GM23248 (cell line): ENCODE measurements around the gene TOMM7. TPM values are rescaled to one million over a fixed set of nuclear protein-coding genes. Genes with fewer than 3 reads are reported as not detected.
A peak's percentile ranks its signal among the peaks of the same experiment; 100 is the strongest.

ENCODE experiments used
- DNase-seq: peaks from one replicate; pipeline ENCODE4 v3.0.0-alpha.2; 2015
- H2AFZ ChIP-seq: fragments of 200-600 bp; sonication (generic); 2 replicates; pipeline ENCODE4 v1.6.1; 2016; ENCODE audit warnings: antibody characterized with exemption
- H3F3A ChIP-seq: fragments of 200-600 bp; sonication (generic); 2 replicates; pipeline ENCODE4 v1.6.1; 2016; ENCODE audit warnings: mild to moderate bottlenecking, antibody characterized with exemption, mixed run types; ENCODE audit not compliant: insufficient read depth
- H3K27ac ChIP-seq: fragments of 200-600 bp; sonication (generic); 2 replicates; pipeline ENCODE4 v1.5.1; 2016; ENCODE audit warnings: mild to moderate bottlenecking
- H3K27me3 ChIP-seq: fragments of 200-600 bp; sonication (generic); replicated peaks from 2 replicates; pipeline ENCODE4 v1.6.1; 2016; ENCODE audit warnings: mild to moderate bottlenecking; ENCODE audit not compliant: insufficient read depth
- H3K36me3 ChIP-seq: fragments of 200-600 bp; sonication (generic); 2 replicates; pipeline ENCODE4 v1.6.1; 2016; ENCODE audit warnings: low read depth, mild to moderate bottlenecking
- H3K4me1 ChIP-seq: fragments of 200-600 bp; sonication (generic); 2 replicates; pipeline ENCODE4 v1.6.1; 2016; ENCODE audit warnings: mild to moderate bottlenecking; ENCODE audit not compliant: insufficient read depth
- H3K4me2 ChIP-seq: fragments of 200-600 bp; sonication (generic); one replicate; pipeline ENCODE4 v1.6.1; 2016; ENCODE audit warnings: mild to moderate bottlenecking; ENCODE audit not compliant: unreplicated experiment
- H3K4me3 ChIP-seq: fragments of 200-600 bp; sonication (generic); 2 replicates; pipeline ENCODE4 v1.5.1; 2016; ENCODE audit warnings: mild to moderate bottlenecking
- H3K79me2 ChIP-seq: fragments of 200-600 bp; sonication (generic); 2 replicates; pipeline ENCODE4 v1.6.1; 2016; ENCODE audit warnings: mild to moderate bottlenecking; ENCODE audit not compliant: insufficient read depth
- H3K9ac ChIP-seq: fragments of 200-600 bp; sonication (generic); 2 replicates; pipeline ENCODE4 v1.6.1; 2016; ENCODE audit warnings: mild to moderate bottlenecking
- H3K9me2 ChIP-seq: fragments of 200-600 bp; sonication (generic); 2 replicates; pipeline ENCODE4 v1.6.1; 2016; ENCODE audit warnings: mixed run types, mild to moderate bottlenecking, moderate library complexity; ENCODE audit not compliant: insufficient read depth
- H3K9me3 ChIP-seq: fragments of 200-600 bp; sonication (generic); one replicate; pipeline ENCODE4 v1.6.1; 2017; ENCODE audit warnings: low read depth
- H4K20me1 ChIP-seq: fragments of 200-600 bp; sonication (generic); 2 replicates; pipeline ENCODE4 v1.6.0; 2016; ENCODE audit not compliant: insufficient read depth
- EZH2 ChIP-seq: fragments of 200-600 bp; sonication (generic); IDR thresholded peaks from 2 replicates; pipeline ENCODE4 v1.6.1; 2018; ENCODE audit warnings: antibody characterized with exemption, mild to moderate bottlenecking; ENCODE audit not compliant: insufficient read depth, poor library complexity, severe bottlenecking
- EZH2phosphoT487 ChIP-seq: fragments of 200-600 bp; sonication (generic); IDR thresholded peaks from 2 replicates; pipeline ENCODE4 v1.6.1; 2018; ENCODE audit warnings: antibody characterized with exemption, moderate library complexity, mild to moderate bottlenecking, low read depth; ENCODE audit not compliant: insufficient read depth
- WGBS, 2 experiments: methylation state at CpG; one replicate each; pipeline ENCODE4 v1.1.6; 2015 to 2017; ENCODE audit warnings: low lambda C conversion rate in 2 of 2, low coverage in 1 of 2; ENCODE audit errors: missing lambda C conversion rate in 2 of 2; 5-methylcytosine and 5-hydroxymethylcytosine counted together
- in situ Hi-C: fragments of 300-500 bp; cut with MboI; formaldehyde crosslinking; loops from 2 replicates; pipeline ENCODE4 v1.15.0; 2020
- polyA plus RNA-seq: library from polyadenylated mRNA; unstranded; fragments of >200 nt; fragmentation: Nextera tagmentation; extraction: Ambion mirVana; gene quantifications from 2 replicates; pipeline ENCODE4 v1.2.1, GENCODE V29; 2016
- total RNA-seq: library from RNA; depleted of rRNA; stranded (reverse); fragments of >200 nt; shearing (Covaris generic); gene quantifications from 2 replicates; pipeline ENCODE4 v1.2.3, GENCODE V29; 2014

TOMM7 gene
- total and polyA plus RNA-seq, 2 experiments from 2014 or later = 132 to 408 TPM

DNA sequence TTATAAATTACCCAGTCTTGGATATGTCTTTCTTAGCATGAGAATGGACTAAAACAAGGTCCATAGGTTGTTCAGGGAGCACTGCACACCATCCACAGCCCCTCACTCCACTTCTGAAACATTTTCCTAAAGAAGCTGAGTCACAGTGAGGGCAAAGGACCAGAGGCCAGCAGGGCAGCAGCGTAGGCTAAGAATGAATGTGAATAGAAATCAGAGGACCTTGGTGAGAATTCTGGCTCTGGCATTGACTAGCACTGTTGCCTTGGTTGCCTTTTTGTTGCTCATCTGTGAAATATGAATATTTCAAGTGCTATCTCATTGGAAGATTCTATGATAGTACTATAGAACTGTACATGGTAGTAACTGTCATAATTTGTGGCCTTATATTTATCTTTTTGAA is 41.7 kb upstream of the TOMM7 start:
- TF ChIP-seq EZH2phosphoT487 (no peak), EZH2 (no peak)
- H3F3A ChIP-seq = peaks cover 64% of the 10 kb centered on the region
- no peaks in the 10 kb centered on the region for H4K20me1 ChIP-seq
- DNase-seq = peak; percentile 69
- no peak overlapping the region for H3K4me3 ChIP-seq
- no peak overlapping the region for H2AFZ ChIP-seq
- no peaks in the 10 kb centered on the region for H3K9me2 ChIP-seq
- H3K4me1 ChIP-seq = peaks cover 47% of the 10 kb centered on the region
- H3K27ac ChIP-seq = peak overlapping the region; percentile 84
- peaks cover 20% of the 10 kb centered on the region for H3K36me3 ChIP-seq
- H3K4me2 ChIP-seq = no peak overlapping the region
- no peaks in the 10 kb centered on the region for H3K9me3 ChIP-seq
- H3K79me2 ChIP-seq = no peaks in the 10 kb centered on the region
- peak overlapping the region; percentile 45; the same call in 1 of the 2 replicates for H3K9ac ChIP-seq
- 63 to 72% methylated on average over 1 of the region's 1 CpG for WGBS, 2 experiments
- in situ Hi-C loops = no loop called here
- H3K27me3 ChIP-seq = no peaks in the 10 kb centered on the region

DNA sequence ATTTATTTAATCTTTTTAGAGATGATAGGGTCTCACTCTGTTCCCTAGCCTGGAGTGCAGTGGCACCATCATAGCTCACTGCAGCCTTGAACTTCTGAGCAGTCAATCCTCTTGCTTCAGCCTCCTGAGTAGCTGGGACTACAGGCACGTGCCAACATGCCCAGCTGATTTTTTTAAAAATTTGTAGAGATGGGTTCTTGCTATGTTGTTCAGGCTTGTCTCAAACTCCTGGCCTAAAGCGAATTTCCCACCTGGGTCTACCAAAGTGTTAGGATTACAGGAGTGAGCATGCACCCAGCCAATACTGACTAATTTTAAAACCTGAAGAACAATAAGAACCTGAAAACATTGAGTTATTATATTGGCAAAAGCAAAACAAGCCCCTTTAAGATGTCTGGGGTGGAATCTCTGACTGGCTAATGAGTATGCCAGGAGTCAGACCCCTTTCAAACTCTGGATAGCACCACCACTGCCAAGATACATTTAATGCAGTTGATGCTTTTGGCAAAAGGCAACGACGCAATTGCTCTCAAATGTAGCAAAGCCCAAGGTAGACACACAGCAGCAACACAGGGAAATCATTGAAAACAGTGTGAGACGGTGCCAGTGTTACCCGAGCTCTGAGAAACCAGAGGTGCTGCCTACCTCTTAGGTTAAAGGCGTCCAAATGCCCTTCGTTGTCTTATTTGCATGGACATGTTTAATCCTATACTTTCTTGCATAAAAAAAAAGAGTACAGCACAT is 40.7 kb upstream of the TOMM7 start:
- H3K36me3 ChIP-seq = peaks cover 21% of the 10 kb centered on the region
- TF ChIP-seq EZH2 = no peak
- TF ChIP-seq EZH2phosphoT487 = no peak

DNA sequence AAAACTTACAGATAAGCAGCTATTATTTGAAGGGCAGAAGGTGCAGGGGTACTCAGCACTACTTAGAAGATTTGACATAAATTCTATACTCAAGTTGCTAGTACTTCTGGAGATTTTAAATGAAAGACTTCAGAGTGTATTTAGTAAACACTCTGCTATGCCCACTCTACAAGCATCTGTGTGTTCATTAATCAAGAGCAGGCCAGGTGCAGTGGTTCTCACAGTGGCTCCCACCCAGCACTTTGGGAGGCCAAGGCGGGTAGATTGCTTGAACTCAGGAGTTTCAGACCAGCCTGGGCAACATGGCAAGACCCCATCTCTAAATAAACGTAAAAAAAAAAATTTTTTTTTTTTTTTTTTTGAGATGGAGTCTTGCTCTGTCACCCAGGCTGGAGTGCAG is 38.9 kb upstream of the TOMM7 start:
- TF ChIP-seq EZH2phosphoT487 (no peak), EZH2 (no peak)
- H2AFZ ChIP-seq = no peak overlapping the region
- DNase-seq = no peak
- in situ Hi-C loops = no loop called here
- H3K27ac ChIP-seq = no peak overlapping the region; the same call in 1 of the 2 replicates
- H3K4me1 ChIP-seq = peaks cover 58% of the 10 kb centered on the region
- H3K4me2 ChIP-seq = no peak overlapping the region
- no peaks in the 10 kb centered on the region for H3K9me2 ChIP-seq
- H4K20me1 ChIP-seq = no peaks in the 10 kb centered on the region
- no peak overlapping the region for H3K9ac ChIP-seq
- 94 to 95% methylated on average over 2 of the region's 2 CpGs for WGBS, 2 experiments
- no peaks in the 10 kb centered on the region for H3K27me3 ChIP-seq
- no peak overlapping the region for H3K4me3 ChIP-seq
- H3K9me3 ChIP-seq = no peaks in the 10 kb centered on the region
- peaks cover 79% of the 10 kb centered on the region for H3F3A ChIP-seq
- peaks cover 4% of the 10 kb centered on the region for H3K79me2 ChIP-seq
- H3K36me3 ChIP-seq = peaks cover 22% of the 10 kb centered on the region

More for the DNA sequence above, 40.7 kb upstream of the TOMM7 start:
- Histone ChIP-seq H3K27ac (peak overlapping the region; percentile 84), H3K9ac (no peak overlapping the region), H3K9me3 (no peaks in the 10 kb centered on the region), H3K4me3 (no peak overlapping the region), H4K20me1 (no peaks in the 10 kb centered on the region), H3K79me2 (no peaks in the 10 kb centered on the region), H3K9me2 (no peaks in the 10 kb centered on the region), H3K4me2 (no peak overlapping the region), H2AFZ (no peak overlapping the region), H3K4me1 (peaks cover 54% of the 10 kb centered on the region), H3K27me3 (no peaks in the 10 kb centered on the region), H3F3A (peaks cover 70% of the 10 kb centered on the region)
- DNase-seq = no peak
- 98% methylated on average over 8 of the region's 8 CpGs for WGBS, 2 experiments
- in situ Hi-C loops = no loop called here

DNA sequence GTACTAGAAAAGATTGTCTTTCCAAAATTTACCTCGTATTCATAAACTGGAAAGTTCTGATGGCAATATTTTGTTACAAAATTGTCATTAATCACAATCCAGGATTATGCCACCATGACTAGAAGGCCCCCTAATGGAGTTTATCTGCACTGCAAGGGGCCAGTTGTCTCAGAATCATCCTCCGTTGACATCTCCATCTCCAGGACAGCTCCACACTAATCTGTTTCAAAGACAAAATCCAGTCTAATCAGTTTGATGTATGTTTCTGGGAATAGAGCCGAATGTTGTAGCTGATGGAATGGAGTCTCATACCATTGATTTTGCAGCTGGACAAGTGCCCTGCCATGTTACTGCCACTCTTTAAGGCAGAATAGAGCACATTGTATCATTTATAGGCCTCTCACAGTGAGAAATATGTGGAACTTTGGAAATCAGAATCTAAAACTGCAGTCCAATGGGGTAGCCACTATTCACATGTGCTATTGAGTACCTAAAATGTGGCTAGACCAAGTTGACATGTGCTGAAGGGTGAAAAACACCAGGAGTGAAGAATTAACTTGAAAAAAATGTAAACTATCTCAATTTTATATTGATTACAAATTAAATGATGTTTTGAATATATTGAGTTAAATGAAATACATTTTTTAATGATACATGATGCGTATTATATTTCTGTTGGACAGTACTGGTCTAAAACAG is 38.3 kb upstream of the TOMM7 start:
- Histone ChIP-seq H3K4me3 (no peak overlapping the region), H3K9me3 (no peaks in the 10 kb centered on the region), H2AFZ (no peak overlapping the region), H4K20me1 (no peaks in the 10 kb centered on the region), H3K9ac (no peak overlapping the region), H3K4me2 (no peak overlapping the region), H3K9me2 (no peaks in the 10 kb centered on the region), H3K4me1 (peaks cover 60% of the 10 kb centered on the region), H3F3A (peaks cover 81% of the 10 kb centered on the region), H3K27me3 (no peaks in the 10 kb centered on the region), H3K79me2 (peaks cover 10% of the 10 kb centered on the region), H3K36me3 (peaks cover 26% of the 10 kb centered on the region), H3K27ac (peak overlapping the region; percentile 98)
- no peak for DNase-seq
- in situ Hi-C loops = no loop called here
- TF ChIP-seq EZH2 = no peak
- WGBS, 2 experiments = 72 to 73% methylated on average over 4 of the region's 4 CpGs
